ENCODE measurements around the gene AAR2. TPM values are rescaled to one million over a fixed set of nuclear protein-coding genes. Genes with fewer than 3 reads are reported as not detected.

AAR2 gene
- total RNA-seq, 1 donor from 2014 or later = 13.7 TPM

- FAIRE-seq (no peak), DNase-seq (ENCODE audit: low read depth) (no peak)
- Histone ChIP-seq H3K36me3 (ENCODE audit: control insufficient read depth, insufficient read depth, low read length) (no peaks in the 10 kb centered on the region), H3K27me3 (ENCODE audit: control insufficient read depth, insufficient read depth, low read length) (no peaks in the 10 kb centered on the region), H3K4me3 (ENCODE audit: low read depth, low read length) (no peak overlapping the region)
- TF ChIP-seq CTCF (IDR thresholded peaks at IDR 0.05; ENCODE audit: insufficient read depth, low read length, severe bottlenecking) = no peak
These were observed 29.6 kb upstream of the AAR2 start for GRCh38 chr20:36206641-36207040.

GRCh38 chr20:36207602-36208001 is 28.7 kb upstream of the AAR2 start:
- H3K4me3 ChIP-seq (ENCODE audit: low read depth, low read length) = no peak overlapping the region
- TF ChIP-seq CTCF (IDR thresholded peaks at IDR 0.05; ENCODE audit: insufficient read depth, low read length, severe bottlenecking) = no peak
- no peaks in the 10 kb centered on the region for H3K36me3 ChIP-seq (ENCODE audit: control insufficient read depth, insufficient read depth, low read length)
- no peak for FAIRE-seq
- no peak for DNase-seq (ENCODE audit: low read depth)
- H3K27me3 ChIP-seq (ENCODE audit: control insufficient read depth, insufficient read depth, low read length) = no peaks in the 10 kb centered on the region

- no peaks in the 10 kb centered on the region for H3K27me3 ChIP-seq (ENCODE audit: control insufficient read depth, insufficient read depth, low read length)
- no peak for FAIRE-seq
- no peaks in the 10 kb centered on the region for H3K36me3 ChIP-seq (ENCODE audit: control insufficient read depth, insufficient read depth, low read length)
- no peak overlapping the region for H3K4me3 ChIP-seq (ENCODE audit: low read depth, low read length)
- no peak for DNase-seq (ENCODE audit: low read depth)
- TF ChIP-seq CTCF (IDR thresholded peaks at IDR 0.05; ENCODE audit: insufficient read depth, low read length, severe bottlenecking) = no peak
These were observed 28.0 kb upstream of the AAR2 start for GRCh38 chr20:36208257-36208656.

GRCh38 chr20:36210436-36211021 is 25.7 kb upstream of the AAR2 start:
- DNase-seq (ENCODE audit: low read depth) (peak; percentile 4), FAIRE-seq (no peak)
- Histone ChIP-seq H3K4me3 (ENCODE audit: low read depth, low read length) (no peak overlapping the region), H3K27me3 (ENCODE audit: control insufficient read depth, insufficient read depth, low read length) (no peaks in the 10 kb centered on the region), H3K36me3 (ENCODE audit: control insufficient read depth, insufficient read depth, low read length) (no peaks in the 10 kb centered on the region)
- peak; percentile 23 for TF ChIP-seq CTCF (IDR thresholded peaks at IDR 0.05; ENCODE audit: insufficient read depth, low read length, severe bottlenecking)

- no peak for TF ChIP-seq CTCF (IDR thresholded peaks at IDR 0.05; ENCODE audit: insufficient read depth, low read length, severe bottlenecking)
- Histone ChIP-seq H3K4me3 (ENCODE audit: low read depth, low read length) (no peak overlapping the region), H3K36me3 (ENCODE audit: control insufficient read depth, insufficient read depth, low read length) (no peaks in the 10 kb centered on the region), H3K27me3 (ENCODE audit: control insufficient read depth, insufficient read depth, low read length) (no peaks in the 10 kb centered on the region)
- FAIRE-seq (no peak), DNase-seq (ENCODE audit: low read depth) (no peak)
These were observed 22.9 kb upstream of the AAR2 start for GRCh38 chr20:36213362-36213761.

- Histone ChIP-seq H3K4me3 (ENCODE audit: low read depth, low read length) (no peak overlapping the region), H3K27me3 (ENCODE audit: control insufficient read depth, insufficient read depth, low read length) (no peaks in the 10 kb centered on the region), H3K36me3 (ENCODE audit: control insufficient read depth, insufficient read depth, low read length) (no peaks in the 10 kb centered on the region)
- peak; percentile 76 for TF ChIP-seq CTCF (IDR thresholded peaks at IDR 0.05; ENCODE audit: insufficient read depth, low read length, severe bottlenecking)
- FAIRE-seq (no peak), DNase-seq (ENCODE audit: low read depth) (peak; percentile 29)
These were observed 21.5 kb upstream of the AAR2 start for GRCh38 chr20:36214684-36215256.

Data from bronchial epithelial cell (primary cell).